ENCODE data around the gene RSPH6A.

DNA sequence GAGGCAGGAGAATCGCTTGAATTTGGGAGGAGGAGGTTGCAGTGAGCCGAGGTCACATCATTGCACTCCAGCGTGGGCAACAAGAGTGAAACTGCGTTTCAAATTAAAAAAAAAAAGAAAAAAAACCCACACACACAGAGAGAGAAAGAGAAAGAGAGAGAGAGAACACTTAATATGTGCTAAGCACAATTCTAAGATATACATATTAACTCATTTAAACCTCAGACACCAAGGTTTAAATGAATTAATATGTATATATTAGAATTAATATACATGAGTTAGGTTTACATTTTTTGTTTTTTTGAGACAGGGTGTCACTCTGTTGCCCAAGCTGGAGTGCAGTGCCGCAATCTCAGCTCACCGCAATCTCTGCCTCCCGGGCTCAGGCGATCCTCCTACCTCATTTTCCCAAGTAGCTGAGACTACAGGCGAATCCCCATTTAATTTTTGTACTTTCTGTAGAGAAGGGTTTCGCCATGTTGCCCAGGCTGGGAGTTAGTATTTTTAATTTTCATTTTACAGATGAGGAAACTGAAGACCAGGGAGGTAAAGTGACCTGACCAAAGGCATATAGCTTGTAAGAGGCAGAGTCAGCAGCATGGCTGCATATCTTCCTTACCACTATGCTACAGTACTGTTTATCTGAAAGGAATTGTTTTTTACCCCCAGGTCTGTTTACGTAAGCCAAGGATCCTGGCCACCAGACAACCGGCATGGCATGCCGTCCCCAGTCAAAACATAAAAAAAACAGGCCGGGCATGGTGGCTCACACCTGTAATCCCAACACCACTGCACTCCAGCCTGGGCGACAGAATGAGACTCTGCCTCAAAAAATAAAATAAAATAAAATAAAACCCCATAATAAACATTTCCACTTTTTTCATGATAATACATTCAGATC is 45.5 kb upstream of the RSPH6A start:
- TF ChIP-seq RAD21 (IDR thresholded peaks at IDR 0.05; ENCODE audit: low read length) (no peak), POLR2A (IDR thresholded peaks at IDR 0.05; ENCODE audit: low read depth, low read length) (no peak), MXI1 (IDR thresholded peaks at IDR 0.05; ENCODE audit: borderline replicate concordance, low read depth, low read length) (no peak), SMC3 (IDR thresholded peaks at IDR 0.05; ENCODE audit: low read depth, low read length) (no peak), RFX5 (IDR thresholded peaks at IDR 0.05; ENCODE audit: low read depth, low read length) (no peak)
- TF ChIP-seq, protein P1, sequence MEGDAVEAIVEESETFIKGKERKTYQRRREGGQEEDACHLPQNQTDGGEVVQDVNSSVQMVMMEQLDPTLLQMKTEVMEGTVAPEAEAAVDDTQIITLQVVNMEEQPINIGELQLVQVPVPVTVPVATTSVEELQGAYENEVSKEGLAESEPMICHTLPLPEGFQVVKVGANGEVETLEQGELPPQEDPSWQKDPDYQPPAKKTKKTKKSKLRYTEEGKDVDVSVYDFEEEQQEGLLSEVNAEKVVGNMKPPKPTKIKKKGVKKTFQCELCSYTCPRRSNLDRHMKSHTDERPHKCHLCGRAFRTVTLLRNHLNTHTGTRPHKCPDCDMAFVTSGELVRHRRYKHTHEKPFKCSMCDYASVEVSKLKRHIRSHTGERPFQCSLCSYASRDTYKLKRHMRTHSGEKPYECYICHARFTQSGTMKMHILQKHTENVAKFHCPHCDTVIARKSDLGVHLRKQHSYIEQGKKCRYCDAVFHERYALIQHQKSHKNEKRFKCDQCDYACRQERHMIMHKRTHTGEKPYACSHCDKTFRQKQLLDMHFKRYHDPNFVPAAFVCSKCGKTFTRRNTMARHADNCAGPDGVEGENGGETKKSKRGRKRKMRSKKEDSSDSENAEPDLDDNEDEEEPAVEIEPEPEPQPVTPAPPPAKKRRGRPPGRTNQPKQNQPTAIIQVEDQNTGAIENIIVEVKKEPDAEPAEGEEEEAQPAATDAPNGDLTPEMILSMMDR (conservative IDR thresholded peaks at IDR 0.05; ENCODE audit: low read depth, low read length): no peak

All from IMR-90 (cell line).